Endodermal cell (in vitro differentiated cells): ENCODE data around the gene GDPD2. TPM values are rescaled to one million over a fixed set of nuclear protein-coding genes. Genes with fewer than 3 reads are reported as not detected.

Source experiments
- DNase-seq: peaks from one replicate; pipeline ENCODE4 v3.0.0-alpha.2; 2017
- H3K27ac ChIP-seq: 2 replicates; pipeline ENCODE4 v1.5.1; 2013; ENCODE audit warnings: mild to moderate bottlenecking, low read depth, low read length, moderate library complexity
- H3K27me3 ChIP-seq: 2 replicates; pipeline ENCODE4 v1.6.1; 2013; ENCODE audit warnings: mild to moderate bottlenecking, low read length, moderate library complexity; ENCODE audit not compliant: insufficient read depth, control insufficient read depth, poor library complexity, severe bottlenecking
- H3K36me3 ChIP-seq: 2 replicates; pipeline ENCODE4 v1.7.0; 2013; ENCODE audit warnings: mild to moderate bottlenecking, low read length, moderate library complexity; ENCODE audit not compliant: control insufficient read depth, insufficient read depth
- H3K4me1 ChIP-seq: one replicate; pipeline ENCODE4 v1.7.0; 2013; ENCODE audit warnings: low read length; ENCODE audit not compliant: control insufficient read depth, insufficient read depth
- H3K4me3 ChIP-seq: 2 replicates; pipeline ENCODE4 v1.5.1; 2013; ENCODE audit warnings: mild to moderate bottlenecking, low read length, moderate library complexity
- H3K9ac ChIP-seq: 2 replicates; pipeline ENCODE4 v1.6.1; 2013; ENCODE audit warnings: mild to moderate bottlenecking, low read length, moderate library complexity; ENCODE audit not compliant: poor library complexity, severe bottlenecking; ENCODE audit errors: extremely low read depth
- H3K9me3 ChIP-seq: 2 replicates; pipeline ENCODE4 v1.6.1; 2013; ENCODE audit warnings: mild to moderate bottlenecking, low read length, moderate library complexity; ENCODE audit not compliant: control insufficient read depth
- H3K27ac Mint-ChIP-seq: 2 replicates; pipeline ENCODE4 v1.8.0; 2020; ENCODE audit warnings: mixed read lengths
- H3K27me3 Mint-ChIP-seq: 2 replicates; pipeline ENCODE4 v1.8.0; 2021; ENCODE audit warnings: mild to moderate bottlenecking, mixed read lengths; ENCODE audit not compliant: insufficient read depth
- H3K36me3 Mint-ChIP-seq: 2 replicates; pipeline ENCODE4 v1.8.0; 2020; ENCODE audit warnings: low read depth, mixed read lengths
- H3K4me1 Mint-ChIP-seq: 2 replicates; pipeline ENCODE4 v1.8.0; 2020; ENCODE audit warnings: mixed read lengths
- H3K4me3 Mint-ChIP-seq: 2 replicates; pipeline ENCODE4 v1.8.0; 2020; ENCODE audit warnings: mild to moderate bottlenecking, moderate library complexity, mixed read lengths
- H3K9me3 Mint-ChIP-seq: 2 replicates; pipeline ENCODE4 v1.8.0; 2020; ENCODE audit warnings: mild to moderate bottlenecking, mixed read lengths
- WGBS, 2 experiments: methylation state at CpG; one replicate each; pipeline versions ENCODE4 v1.1.5 to v1.1.7; 2013; ENCODE audit warnings: missing lambda C conversion rate in 2 of 2, mixed read lengths in 1 of 2; ENCODE audit not compliant: insufficient coverage in 1 of 2, insufficient read length in 1 of 2; 5-methylcytosine and 5-hydroxymethylcytosine counted together
- total RNA-seq, 2 donors: library from RNA; stranded (reverse); fragmentation: NEBNext Ultra II Directional in 1 of 2; extraction: Animal tissue kit (Norgen Biotek cat#: 25700) in 1 of 2; gene quantifications; 2 replicates in 1 of 2; 3 replicates in 1 of 2; pipeline ENCODE4 v1.2.1, GENCODE V29; 2021
- TF ChIP-seq, protein P1 (sequence below): fragments of 200-600 bp; sonication (generic); conservative IDR thresholded peaks from 2 replicates; pipeline ENCODE4 v1.5.0; 2021; ENCODE audit warnings: antibody characterized with exemption, mild to moderate bottlenecking

The GDPD2 gene
- total RNA-seq, 2 donors from 2014 or later, result 0.55 to 1.5 TPM

GRCh38 chrX:70482300-70482699 lies 59.2 kb downstream of the GDPD2 start:
- H3K9me3 Mint-ChIP-seq, result peaks cover 48% of the 10 kb centered on the region
- Histone ChIP-seq H3K4me1 (peaks cover 14% of the 10 kb centered on the region), H3K27ac (no peak overlapping the region)

More at GRCh38 chrX:70482300-70482699, 59.2 kb downstream of the GDPD2 start:
- Histone ChIP-seq H3K9ac (no peak overlapping the region), H3K4me3 (no peak overlapping the region), H3K36me3 (peaks cover 22% of the 10 kb centered on the region), H3K27me3 (no peaks in the 10 kb centered on the region), H3K9me3 (no peaks in the 10 kb centered on the region)
- no peak overlapping the region for H3K4me3 Mint-ChIP-seq
- TF ChIP-seq, protein P1, sequence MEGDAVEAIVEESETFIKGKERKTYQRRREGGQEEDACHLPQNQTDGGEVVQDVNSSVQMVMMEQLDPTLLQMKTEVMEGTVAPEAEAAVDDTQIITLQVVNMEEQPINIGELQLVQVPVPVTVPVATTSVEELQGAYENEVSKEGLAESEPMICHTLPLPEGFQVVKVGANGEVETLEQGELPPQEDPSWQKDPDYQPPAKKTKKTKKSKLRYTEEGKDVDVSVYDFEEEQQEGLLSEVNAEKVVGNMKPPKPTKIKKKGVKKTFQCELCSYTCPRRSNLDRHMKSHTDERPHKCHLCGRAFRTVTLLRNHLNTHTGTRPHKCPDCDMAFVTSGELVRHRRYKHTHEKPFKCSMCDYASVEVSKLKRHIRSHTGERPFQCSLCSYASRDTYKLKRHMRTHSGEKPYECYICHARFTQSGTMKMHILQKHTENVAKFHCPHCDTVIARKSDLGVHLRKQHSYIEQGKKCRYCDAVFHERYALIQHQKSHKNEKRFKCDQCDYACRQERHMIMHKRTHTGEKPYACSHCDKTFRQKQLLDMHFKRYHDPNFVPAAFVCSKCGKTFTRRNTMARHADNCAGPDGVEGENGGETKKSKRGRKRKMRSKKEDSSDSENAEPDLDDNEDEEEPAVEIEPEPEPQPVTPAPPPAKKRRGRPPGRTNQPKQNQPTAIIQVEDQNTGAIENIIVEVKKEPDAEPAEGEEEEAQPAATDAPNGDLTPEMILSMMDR, result no peak
- WGBS, 2 experiments, result 100% methylated on average over 1 of the region's 2 CpGs; no CpG with 5 or more reads in 1 of the 2 experiments
- H3K27ac Mint-ChIP-seq, result no peak overlapping the region
- peaks cover 30% of the 10 kb centered on the region for H3K36me3 Mint-ChIP-seq
- no peaks in the 10 kb centered on the region for H3K27me3 Mint-ChIP-seq
- no peak for DNase-seq
- H3K4me1 Mint-ChIP-seq, result peaks cover 55% of the 10 kb centered on the region

Other genes with a start within 250 kb of the GDPD2 start
- not detected for gene DGAT2L6, start 245.8 kb upstream of the GDPD2 start, total RNA-seq
- not detected for gene AWAT1, start 188.7 kb upstream of the GDPD2 start, total RNA-seq
- under 1 TPM; 0.22 TPM for gene P2RY4, start 163.1 kb upstream of the GDPD2 start, total RNA-seq
- not detected for gene ARR3, start 155.0 kb upstream of the GDPD2 start, total RNA-seq
- gene RAB41, start 141.1 kb upstream of the GDPD2 start, total RNA-seq, result not detected
- gene PDZD11, start 133.4 kb upstream of the GDPD2 start, total RNA-seq, result 10 to 100 TPM; 28.9 to 29.6 TPM
- 10 to 100 TPM; 27.6 to 40.6 TPM for gene KIF4A, start 133.2 kb upstream of the GDPD2 start, total RNA-seq
- gene DLG3, start 21.5 kb downstream of the GDPD2 start, total RNA-seq, result 10 to 100 TPM; 53.9 to 59.4 TPM